Measurements from ENCODE around the gene TRPC1.
"Not testable (repeated sequence)": the region's sequence is repeated elsewhere in the genome, so short reads cannot be mapped to it uniquely, and the experiment has no call there.

DNA sequence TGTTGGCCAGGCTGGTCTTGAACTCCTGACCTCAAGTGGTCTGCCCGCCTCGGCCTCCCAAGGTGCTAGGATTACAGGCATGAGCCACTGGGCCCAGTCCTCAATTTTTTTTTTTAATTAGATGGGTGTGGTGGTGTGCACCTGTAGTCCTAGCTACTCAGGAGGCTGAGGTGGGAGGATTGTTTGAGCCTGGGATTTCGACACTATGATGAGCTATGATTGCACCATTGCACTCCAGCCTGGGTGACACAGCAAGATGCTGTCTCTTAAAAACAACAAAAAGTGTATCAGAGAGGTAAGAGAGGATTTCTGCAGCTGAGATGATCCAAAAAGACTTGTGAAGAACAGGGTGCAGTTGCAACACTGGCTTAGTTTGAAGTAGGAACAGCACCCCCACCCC lies 9.0 kb upstream of the TRPC1 start:
- TF ChIP-seq YY1 (tag by site-specific recombination; IDR thresholded peaks at IDR 0.05); ZNF561 (tag by site-specific recombination; IDR thresholded peaks at IDR 0.05; ENCODE audit: borderline replicate concordance); ZNF350 (tag by site-specific recombination; IDR thresholded peaks at IDR 0.05); ZNF10 (tag by site-specific recombination; IDR thresholded peaks at IDR 0.05); ZFP3 (tag by site-specific recombination; IDR thresholded peaks at IDR 0.05; ENCODE audit: low read depth); ZNF311 (tag by site-specific recombination; IDR thresholded peaks at IDR 0.05; ENCODE audit: borderline replicate concordance); ZNF416 (tag by site-specific recombination; IDR thresholded peaks at IDR 0.05); ZBTB21 (tag by site-specific recombination; IDR thresholded peaks at IDR 0.05); ZNF549 (tag by site-specific recombination; IDR thresholded peaks at IDR 0.05): not testable (repeated sequence)
- TF ChIP-seq, protein P1, sequence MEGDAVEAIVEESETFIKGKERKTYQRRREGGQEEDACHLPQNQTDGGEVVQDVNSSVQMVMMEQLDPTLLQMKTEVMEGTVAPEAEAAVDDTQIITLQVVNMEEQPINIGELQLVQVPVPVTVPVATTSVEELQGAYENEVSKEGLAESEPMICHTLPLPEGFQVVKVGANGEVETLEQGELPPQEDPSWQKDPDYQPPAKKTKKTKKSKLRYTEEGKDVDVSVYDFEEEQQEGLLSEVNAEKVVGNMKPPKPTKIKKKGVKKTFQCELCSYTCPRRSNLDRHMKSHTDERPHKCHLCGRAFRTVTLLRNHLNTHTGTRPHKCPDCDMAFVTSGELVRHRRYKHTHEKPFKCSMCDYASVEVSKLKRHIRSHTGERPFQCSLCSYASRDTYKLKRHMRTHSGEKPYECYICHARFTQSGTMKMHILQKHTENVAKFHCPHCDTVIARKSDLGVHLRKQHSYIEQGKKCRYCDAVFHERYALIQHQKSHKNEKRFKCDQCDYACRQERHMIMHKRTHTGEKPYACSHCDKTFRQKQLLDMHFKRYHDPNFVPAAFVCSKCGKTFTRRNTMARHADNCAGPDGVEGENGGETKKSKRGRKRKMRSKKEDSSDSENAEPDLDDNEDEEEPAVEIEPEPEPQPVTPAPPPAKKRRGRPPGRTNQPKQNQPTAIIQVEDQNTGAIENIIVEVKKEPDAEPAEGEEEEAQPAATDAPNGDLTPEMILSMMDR (tag by site-specific recombination; IDR thresholded peaks at IDR 0.05): not testable (repeated sequence)
- TF ChIP-seq, protein P2, sequence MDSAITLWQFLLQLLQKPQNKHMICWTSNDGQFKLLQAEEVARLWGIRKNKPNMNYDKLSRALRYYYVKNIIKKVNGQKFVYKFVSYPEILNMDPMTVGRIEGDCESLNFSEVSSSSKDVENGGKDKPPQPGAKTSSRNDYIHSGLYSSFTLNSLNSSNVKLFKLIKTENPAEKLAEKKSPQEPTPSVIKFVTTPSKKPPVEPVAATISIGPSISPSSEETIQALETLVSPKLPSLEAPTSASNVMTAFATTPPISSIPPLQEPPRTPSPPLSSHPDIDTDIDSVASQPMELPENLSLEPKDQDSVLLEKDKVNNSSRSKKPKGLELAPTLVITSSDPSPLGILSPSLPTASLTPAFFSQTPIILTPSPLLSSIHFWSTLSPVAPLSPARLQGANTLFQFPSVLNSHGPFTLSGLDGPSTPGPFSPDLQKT (IDR thresholded peaks at IDR 0.05; ENCODE audit: borderline replicate concordance, low read depth, low read length): not testable (repeated sequence)
- TF ChIP-seq, protein P3, sequence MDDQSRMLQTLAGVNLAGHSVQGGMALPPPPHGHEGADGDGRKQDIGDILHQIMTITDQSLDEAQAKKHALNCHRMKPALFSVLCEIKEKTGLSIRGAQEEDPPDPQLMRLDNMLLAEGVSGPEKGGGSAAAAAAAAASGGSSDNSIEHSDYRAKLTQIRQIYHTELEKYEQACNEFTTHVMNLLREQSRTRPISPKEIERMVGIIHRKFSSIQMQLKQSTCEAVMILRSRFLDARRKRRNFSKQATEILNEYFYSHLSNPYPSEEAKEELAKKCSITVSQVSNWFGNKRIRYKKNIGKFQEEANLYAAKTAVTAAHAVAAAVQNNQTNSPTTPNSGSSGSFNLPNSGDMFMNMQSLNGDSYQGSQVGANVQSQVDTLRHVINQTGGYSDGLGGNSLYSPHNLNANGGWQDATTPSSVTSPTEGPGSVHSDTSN (CRISPR knock-in tag; IDR thresholded peaks at IDR 0.05): not testable (repeated sequence)
- TF ChIP-seq, protein P4, sequence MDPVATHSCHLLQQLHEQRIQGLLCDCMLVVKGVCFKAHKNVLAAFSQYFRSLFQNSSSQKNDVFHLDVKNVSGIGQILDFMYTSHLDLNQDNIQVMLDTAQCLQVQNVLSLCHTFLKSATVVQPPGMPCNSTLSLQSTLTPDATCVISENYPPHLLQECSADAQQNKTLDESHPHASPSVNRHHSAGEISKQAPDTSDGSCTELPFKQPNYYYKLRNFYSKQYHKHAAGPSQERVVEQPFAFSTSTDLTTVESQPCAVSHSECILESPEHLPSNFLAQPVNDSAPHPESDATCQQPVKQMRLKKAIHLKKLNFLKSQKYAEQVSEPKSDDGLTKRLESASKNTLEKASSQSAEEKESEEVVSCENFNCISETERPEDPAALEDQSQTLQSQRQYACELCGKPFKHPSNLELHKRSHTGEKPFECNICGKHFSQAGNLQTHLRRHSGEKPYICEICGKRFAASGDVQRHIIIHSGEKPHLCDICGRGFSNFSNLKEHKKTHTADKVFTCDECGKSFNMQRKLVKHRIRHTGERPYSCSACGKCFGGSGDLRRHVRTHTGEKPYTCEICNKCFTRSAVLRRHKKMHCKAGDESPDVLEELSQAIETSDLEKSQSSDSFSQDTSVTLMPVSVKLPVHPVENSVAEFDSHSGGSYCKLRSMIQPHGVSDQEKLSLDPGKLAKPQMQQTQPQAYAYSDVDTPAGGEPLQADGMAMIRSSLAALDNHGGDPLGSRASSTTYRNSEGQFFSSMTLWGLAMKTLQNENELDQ (tag by site-specific recombination; IDR thresholded peaks at IDR 0.05; ENCODE audit: low read depth): not testable (repeated sequence)
